ENCODE measurements around the gene SH2D7. TPM values are rescaled to one million over a fixed set of nuclear protein-coding genes. Genes with fewer than 3 reads are reported as not detected.

The SH2D7 gene
- polyA plus RNA-seq, 1 donor from 2014 or later, result not detected

GRCh38 chr15:78075490-78076230, 16.7 kb upstream of the SH2D7 start:
- H3K9me3 ChIP-seq (ENCODE audit: low read length), result no peaks in the 10 kb centered on the region
- H3K36me3 ChIP-seq (ENCODE audit: insufficient read depth, low read length), result no peaks in the 10 kb centered on the region
- TF ChIP-seq TAF1 (IDR thresholded peaks at IDR 0.05; ENCODE audit: low read depth), result no peak
- H3K79me2 ChIP-seq (replicated peaks; ENCODE audit: insufficient read depth, low read length), result peaks cover 6% of the 10 kb centered on the region
- H3K27me3 ChIP-seq (ENCODE audit: insufficient read depth, low read depth, low read length), result no peaks in the 10 kb centered on the region
- no peak overlapping the region for H3K27ac ChIP-seq (ENCODE audit: low read length)
- no peak overlapping the region for H2AFZ ChIP-seq (ENCODE audit: low read depth, low read length)
- H3K9ac ChIP-seq (ENCODE audit: low read length), result no peak overlapping the region
- no peaks in the 10 kb centered on the region for H3K9me2 ChIP-seq (ENCODE audit: insufficient read depth, low read length)
- no peaks in the 10 kb centered on the region for H3F3A ChIP-seq (ENCODE audit: insufficient read depth, low read length, poor library complexity, severe bottlenecking)
- H3K4me3 ChIP-seq (ENCODE audit: low read length), result peak overlapping the region; percentile 97
- H3K4me2 ChIP-seq (ENCODE audit: low read length), result no peak overlapping the region
- H4K20me1 ChIP-seq (ENCODE audit: insufficient read depth), result no peaks in the 10 kb centered on the region

- Histone ChIP-seq H3K79me2 (replicated peaks; ENCODE audit: insufficient read depth, low read length) (peaks cover 6% of the 10 kb centered on the region), H2AFZ (ENCODE audit: low read depth, low read length) (peak overlapping the region; percentile 73), H4K20me1 (ENCODE audit: insufficient read depth) (no peaks in the 10 kb centered on the region), H3K9me3 (ENCODE audit: low read length) (no peaks in the 10 kb centered on the region), H3F3A (ENCODE audit: insufficient read depth, low read length, poor library complexity, severe bottlenecking) (no peaks in the 10 kb centered on the region), H3K9me2 (ENCODE audit: insufficient read depth, low read length) (no peaks in the 10 kb centered on the region), H3K9ac (ENCODE audit: low read length) (peak overlapping the region; percentile 73), H3K36me3 (ENCODE audit: insufficient read depth, low read length) (no peaks in the 10 kb centered on the region), H3K4me2 (ENCODE audit: low read length) (peak overlapping the region; percentile 91), H3K27me3 (ENCODE audit: insufficient read depth, low read depth, low read length) (no peaks in the 10 kb centered on the region), H3K4me3 (ENCODE audit: low read length) (peak overlapping the region; percentile 97), H3K27ac (ENCODE audit: low read length) (peak overlapping the region; percentile 18)
- TF ChIP-seq CTCF (IDR thresholded peaks at IDR 0.05; ENCODE audit: poor library complexity, severe bottlenecking) (no peak), MXI1 (conservative IDR thresholded peaks at IDR 0.05; ENCODE audit: poor library complexity, severe bottlenecking) (no peak), EZH2 (IDR thresholded peaks at IDR 0.05; ENCODE audit: borderline replicate concordance, insufficient read depth, low read length, poor library complexity, severe bottlenecking) (no peak), RAD21 (conservative IDR thresholded peaks at IDR 0.05) (no peak), TAF1 (IDR thresholded peaks at IDR 0.05; ENCODE audit: low read depth) (no peak), EP300 (conservative IDR thresholded peaks at IDR 0.05; ENCODE audit: poor library complexity, severe bottlenecking) (no peak), POLR2AphosphoS5 (IDR thresholded peaks at IDR 0.05) (no peak), REST (IDR thresholded peaks at IDR 0.05; ENCODE audit: borderline replicate concordance) (no peak), SMC3 (conservative IDR thresholded peaks at IDR 0.05; ENCODE audit: poor library complexity) (no peak)
Observed at GRCh38 chr15:78076231-78077052, 15.9 kb upstream of the SH2D7 start.

All from neural cell (in vitro differentiated cells).